PC-9 (cell line): Measurements from ENCODE around the gene STUB1. TPM values are rescaled to one million over a fixed set of nuclear protein-coding genes. Genes with fewer than 3 reads are reported as not detected.

Experiments
- BruUV-seq: library from RNA; stranded (reverse); fragments of 400-500 nt; replicated peaks from 2 replicates; lab custom pipeline; 2021; lab: Mats Ljungman, UMichigan
- CTCF ChIA-PET: fragments of 300-600 bp; sonication (Branson Sonifier 250); formaldehyde crosslinking; loops from one replicate; lab custom pipeline; 2022; ENCODE audit warnings: antibody characterized with exemption; lab: Charles Lee
- POLR2A ChIA-PET: fragments of 300-600 bp; sonication (Branson Sonifier 250); formaldehyde crosslinking; loops from one replicate; lab custom pipeline; 2022; ENCODE audit warnings: antibody characterized with exemption; ENCODE audit not compliant: unreplicated experiment; lab: Charles Lee
- DNase-seq, 2 experiments: peaks; one replicate each; pipeline versions ENCODE4 v3.0.0 to v3.0.0-alpha.2; 2015 to 2022; ENCODE audit warnings: mixed read lengths in 1 of 2
- H2AFZ ChIP-seq: fragments of 200-600 bp; sonication (generic); 2 replicates; pipeline ENCODE4 v1.8.1; 2017; ENCODE audit warnings: antibody characterized with exemption
- H3F3A ChIP-seq: fragments of 200-600 bp; sonication (generic); 2 replicates; pipeline ENCODE4 v1.8.1; 2017; ENCODE audit warnings: antibody characterized with exemption, mild to moderate bottlenecking, low read depth; ENCODE audit not compliant: insufficient read depth
- H3K27ac ChIP-seq: fragments of 200-600 bp; sonication (generic); 2 replicates; pipeline ENCODE4 v1.6.1; 2016; ENCODE audit warnings: mixed run types
- H3K27me3 ChIP-seq: fragments of 200-600 bp; sonication (generic); 2 replicates; pipeline ENCODE4 v1.6.1; 2016; ENCODE audit warnings: low read depth, mixed run types; ENCODE audit not compliant: insufficient read depth
- H3K36me3 ChIP-seq: fragments of 200-600 bp; sonication (generic); 2 replicates; pipeline ENCODE4 v1.6.1; 2016; ENCODE audit warnings: low read depth, mixed run types
- H3K4me1 ChIP-seq: fragments of 200-600 bp; sonication (generic); replicated peaks from 2 replicates; pipeline ENCODE4 v1.6.1; 2016; ENCODE audit warnings: mixed run types; ENCODE audit not compliant: insufficient read depth
- H3K4me2 ChIP-seq: fragments of 200-600 bp; sonication (generic); 2 replicates; pipeline ENCODE4 v1.6.1; 2017; ENCODE audit warnings: mixed run types
- H3K4me3 ChIP-seq: fragments of 200-600 bp; sonication (generic); 2 replicates; pipeline ENCODE4 v1.6.1; 2016; ENCODE audit warnings: mixed run types
- H3K79me2 ChIP-seq: fragments of 200-600 bp; sonication (generic); 2 replicates; pipeline ENCODE4 v1.6.1; 2017; ENCODE audit warnings: low read depth, mixed run types
- H3K9me2 ChIP-seq: fragments of 200-600 bp; sonication (generic); 2 replicates; pipeline ENCODE4 v1.8.1; 2017; ENCODE audit warnings: mild to moderate bottlenecking; ENCODE audit not compliant: insufficient read depth
- H3K9me3 ChIP-seq: fragments of 200-600 bp; sonication (generic); 2 replicates; pipeline ENCODE4 v1.8.1; 2016; ENCODE audit warnings: low read depth; ENCODE audit not compliant: insufficient read depth
- H4K20me1 ChIP-seq: fragments of 200-600 bp; sonication (generic); 2 replicates; pipeline ENCODE4 v1.8.1; 2017; ENCODE audit not compliant: insufficient read depth
- CTCF ChIP-seq: fragments of 200-600 bp; sonication (generic); conservative IDR thresholded peaks from 2 replicates; pipeline ENCODE4 v1.6.1; 2017; ENCODE audit warnings: mixed run types, antibody characterized with exemption, mild to moderate bottlenecking, moderate library complexity
- EZH2 ChIP-seq: fragments of 200-600 bp; sonication (generic); IDR thresholded peaks from 2 replicates; pipeline ENCODE4 v1.8.0; 2017; ENCODE audit warnings: antibody characterized with exemption, low read depth
- intact Hi-C: fragments of 100-400 bp; cut with micrococcal nuclease; formaldehyde crosslinking; loops from one replicate; pipeline ENCODE4 v1.10.0; 2022; ENCODE audit not compliant: unreplicated experiment
- total RNA-seq: library from RNA; stranded (reverse); gene quantifications from 2 replicates; pipeline ENCODE4 v1.2.3, GENCODE V29; 2021

STUB1 gene
- total RNA-seq, 1 experiment from 2014 or later: 174 TPM

GRCh38 chr16:660459-661183 is 19.6 kb upstream of the STUB1 start:
- Histone ChIP-seq H3K4me1 (peaks cover 7% of the 10 kb centered on the region; the same call in 1 of the 2 replicates), H3K79me2 (no peaks in the 10 kb centered on the region), H3K9me3 (no peaks in the 10 kb centered on the region), H3K4me3 (no peak overlapping the region), H4K20me1 (0 out of 2 replicates have a peak, but pooled peaks cover 4% of the 10 kb centered on the region), H3K4me2 (peak overlapping the region; percentile 33; the same call in 1 of the 2 replicates), H3K27me3 (no peaks in the 10 kb centered on the region), H3K27ac (no peak overlapping the region), H3K36me3 (no peaks in the 10 kb centered on the region), H3K9me2 (no peaks in the 10 kb centered on the region), H3F3A (peaks cover 7% of the 10 kb centered on the region), H2AFZ (no peak overlapping the region)
- POLR2A ChIA-PET: interaction anchor here (0.5 to 0.8 kb wide), 4 partner anchors 13 to 100 kb away, joined by 3 to 4 read pairs (median 4); partner anchors contain the start of gene MSLN
- no TSS peak for BruUV-seq
- CTCF ChIA-PET: interaction anchor here (0.6 to 0.9 kb wide), 2 partner anchors 15 to 52 kb away, joined by 3 to 4 read pairs; partner anchors contain the start of gene RHBDL1
- intact Hi-C loops: no loop called here
- TF ChIP-seq CTCF (peak; percentile 52; the same call in 1 of the 2 replicates), EZH2 (no peak)
- peak; percentile 70 to 87 for DNase-seq

GRCh38 chr16:661184-661821 is 18.9 kb upstream of the STUB1 start:
- POLR2A ChIA-PET: interaction anchor here (0.8 kb wide), 1 partner anchor 61 kb away, joined by 3 read pairs; no protein-coding TSS in a partner anchor

More at GRCh38 chr16:661184-661821, 18.9 kb upstream of the STUB1 start:
- BruUV-seq: no TSS peak
- no peaks in the 10 kb centered on the region for H3K79me2 ChIP-seq
- H2AFZ ChIP-seq: no peak overlapping the region
- intact Hi-C loops: no loop called here
- no peaks in the 10 kb centered on the region for H3K27me3 ChIP-seq
- H3K4me2 ChIP-seq: peak overlapping the region; percentile 33; the same call in 1 of the 2 replicates
- CTCF ChIA-PET: interaction anchor here (0.6 to 0.9 kb wide), 2 partner anchors 15 to 51 kb away, joined by 3 to 4 read pairs; partner anchors contain the start of gene RHBDL1
- H3K4me1 ChIP-seq: peaks cover 7% of the 10 kb centered on the region; the same call in 1 of the 2 replicates
- H3K9me3 ChIP-seq: no peaks in the 10 kb centered on the region
- H3F3A ChIP-seq: peaks cover 7% of the 10 kb centered on the region
- no peak for DNase-seq
- no peak overlapping the region for H3K4me3 ChIP-seq
- TF ChIP-seq EZH2 (no peak), CTCF (no peak; the same call in 1 of the 2 replicates)
- H3K9me2 ChIP-seq: no peaks in the 10 kb centered on the region
- no peak overlapping the region for H3K27ac ChIP-seq
- H3K36me3 ChIP-seq: no peaks in the 10 kb centered on the region
- H4K20me1 ChIP-seq: 0 out of 2 replicates have a peak, but pooled peaks cover 4% of the 10 kb centered on the region
